Glutamatergic neuron (in vitro differentiated cells): ENCODE results near the gene PTCRA. TPM values are rescaled to one million over a fixed set of nuclear protein-coding genes. Genes with fewer than 3 reads are reported as not detected.

Source experiments
- DNase-seq: peaks from one replicate; pipeline ENCODE4 v3.0.0; 2022
- H3K27ac Mint-ChIP-seq: one replicate; pipeline ENCODE4 v1.8.0; 2020; ENCODE audit warnings: mild to moderate bottlenecking, mixed read lengths, inconsistent platforms; ENCODE audit not compliant: unreplicated experiment
- H3K27me3 Mint-ChIP-seq: one replicate; pipeline ENCODE4 v1.8.0; 2020; ENCODE audit warnings: mild to moderate bottlenecking, moderate library complexity, mixed read lengths, inconsistent platforms; ENCODE audit not compliant: unreplicated experiment
- H3K36me3 Mint-ChIP-seq: one replicate; pipeline ENCODE4 v1.8.0; 2020; ENCODE audit warnings: mild to moderate bottlenecking, mixed read lengths, inconsistent platforms; ENCODE audit not compliant: unreplicated experiment
- H3K4me1 Mint-ChIP-seq: one replicate; pipeline ENCODE4 v1.8.0; 2020; ENCODE audit warnings: mild to moderate bottlenecking, low read depth, mixed read lengths, inconsistent platforms; ENCODE audit not compliant: unreplicated experiment
- H3K4me3 Mint-ChIP-seq: one replicate; pipeline ENCODE4 v1.8.0; 2020; ENCODE audit warnings: mild to moderate bottlenecking, mixed read lengths, inconsistent platforms; ENCODE audit not compliant: unreplicated experiment
- H3K9me3 Mint-ChIP-seq: one replicate; pipeline ENCODE4 v1.8.0; 2020; ENCODE audit warnings: mild to moderate bottlenecking, moderate library complexity, mixed read lengths, inconsistent platforms; ENCODE audit not compliant: unreplicated experiment
- total RNA-seq: library from RNA; stranded (reverse); fragmentation: NEBNext Ultra II Directional; extraction: Animal tissue kit (Norgen Biotek cat#: 25700); gene quantifications from one replicate; pipeline ENCODE4 v1.2.1, GENCODE V29; 2021; ENCODE audit not compliant: unreplicated experiment
- TF ChIP-seq, protein P1 (sequence below): fragments of 200-600 bp; sonication (generic); IDR thresholded peaks from one replicate; pipeline ENCODE4 v1.5.0; 2021; ENCODE audit not compliant: partially characterized antibody, unreplicated experiment

PTCRA gene
- total RNA-seq, 1 donor from 2014 or later = not detected

DNA sequence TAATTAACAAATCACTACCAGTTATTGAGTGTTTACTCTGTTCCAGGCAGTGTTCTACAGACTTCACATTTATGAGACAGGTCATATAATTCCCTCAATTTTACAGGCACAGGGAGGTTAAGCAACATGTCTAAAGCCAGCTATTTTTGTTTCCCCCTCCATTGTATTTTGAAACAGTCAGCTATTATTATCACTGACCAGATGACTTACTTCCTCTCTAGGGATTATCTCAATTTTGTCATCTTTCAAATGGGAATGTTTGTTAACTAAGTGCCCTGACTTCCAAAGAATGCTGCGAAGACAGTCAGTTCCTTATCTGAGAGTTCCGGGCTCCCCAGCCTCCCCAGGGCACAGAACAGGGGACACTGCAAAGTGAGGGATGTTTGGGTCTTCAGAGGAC is 7.8 kb downstream of the PTCRA start:
- Mint-ChIP-seq H3K4me1 (no peaks in the 10 kb centered on the region), H3K36me3 (no peaks in the 10 kb centered on the region), H3K9me3 (no peaks in the 10 kb centered on the region), H3K4me3 (no peak overlapping the region), H3K27ac (no peak overlapping the region), H3K27me3 (peaks cover 2% of the 10 kb centered on the region)
- DNase-seq = no peak
- TF ChIP-seq, protein P1, sequence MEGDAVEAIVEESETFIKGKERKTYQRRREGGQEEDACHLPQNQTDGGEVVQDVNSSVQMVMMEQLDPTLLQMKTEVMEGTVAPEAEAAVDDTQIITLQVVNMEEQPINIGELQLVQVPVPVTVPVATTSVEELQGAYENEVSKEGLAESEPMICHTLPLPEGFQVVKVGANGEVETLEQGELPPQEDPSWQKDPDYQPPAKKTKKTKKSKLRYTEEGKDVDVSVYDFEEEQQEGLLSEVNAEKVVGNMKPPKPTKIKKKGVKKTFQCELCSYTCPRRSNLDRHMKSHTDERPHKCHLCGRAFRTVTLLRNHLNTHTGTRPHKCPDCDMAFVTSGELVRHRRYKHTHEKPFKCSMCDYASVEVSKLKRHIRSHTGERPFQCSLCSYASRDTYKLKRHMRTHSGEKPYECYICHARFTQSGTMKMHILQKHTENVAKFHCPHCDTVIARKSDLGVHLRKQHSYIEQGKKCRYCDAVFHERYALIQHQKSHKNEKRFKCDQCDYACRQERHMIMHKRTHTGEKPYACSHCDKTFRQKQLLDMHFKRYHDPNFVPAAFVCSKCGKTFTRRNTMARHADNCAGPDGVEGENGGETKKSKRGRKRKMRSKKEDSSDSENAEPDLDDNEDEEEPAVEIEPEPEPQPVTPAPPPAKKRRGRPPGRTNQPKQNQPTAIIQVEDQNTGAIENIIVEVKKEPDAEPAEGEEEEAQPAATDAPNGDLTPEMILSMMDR = no peak

DNA sequence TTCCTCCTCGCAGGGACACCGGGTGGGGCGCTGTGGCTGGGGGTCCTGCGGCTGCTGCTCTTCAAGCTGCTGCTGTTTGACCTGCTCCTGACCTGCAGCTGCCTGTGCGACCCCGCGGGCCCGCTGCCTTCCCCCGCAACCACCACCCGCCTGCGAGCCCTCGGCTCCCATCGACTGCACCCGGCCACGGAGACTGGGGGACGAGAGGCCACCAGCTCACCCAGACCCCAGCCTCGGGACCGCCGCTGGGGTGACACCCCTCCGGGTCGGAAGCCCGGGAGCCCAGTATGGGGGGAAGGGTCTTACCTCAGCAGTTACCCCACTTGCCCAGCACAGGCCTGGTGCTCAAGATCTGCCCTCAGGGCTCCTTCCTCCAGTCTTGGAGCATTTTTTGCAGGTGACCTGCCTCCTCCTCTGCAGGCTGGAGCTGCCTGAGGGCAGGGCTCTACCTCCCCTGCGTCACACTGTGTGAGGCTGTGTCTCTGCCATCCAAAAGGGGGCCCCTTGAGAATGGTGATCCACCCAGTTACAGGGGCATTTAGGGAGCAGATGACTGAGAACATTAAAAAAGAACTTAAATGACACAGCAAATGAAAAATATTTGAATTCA is 9.5 kb downstream of the PTCRA start:
- H3K27ac Mint-ChIP-seq = no peak overlapping the region
- no peaks in the 10 kb centered on the region for H3K36me3 Mint-ChIP-seq
- no peak for DNase-seq
- TF ChIP-seq, protein P1 = no peak
- H3K4me3 Mint-ChIP-seq = no peak overlapping the region
- H3K4me1 Mint-ChIP-seq = peaks cover 3% of the 10 kb centered on the region
- H3K27me3 Mint-ChIP-seq = peaks cover 5% of the 10 kb centered on the region
- peaks cover 2% of the 10 kb centered on the region for H3K9me3 Mint-ChIP-seq

DNA sequence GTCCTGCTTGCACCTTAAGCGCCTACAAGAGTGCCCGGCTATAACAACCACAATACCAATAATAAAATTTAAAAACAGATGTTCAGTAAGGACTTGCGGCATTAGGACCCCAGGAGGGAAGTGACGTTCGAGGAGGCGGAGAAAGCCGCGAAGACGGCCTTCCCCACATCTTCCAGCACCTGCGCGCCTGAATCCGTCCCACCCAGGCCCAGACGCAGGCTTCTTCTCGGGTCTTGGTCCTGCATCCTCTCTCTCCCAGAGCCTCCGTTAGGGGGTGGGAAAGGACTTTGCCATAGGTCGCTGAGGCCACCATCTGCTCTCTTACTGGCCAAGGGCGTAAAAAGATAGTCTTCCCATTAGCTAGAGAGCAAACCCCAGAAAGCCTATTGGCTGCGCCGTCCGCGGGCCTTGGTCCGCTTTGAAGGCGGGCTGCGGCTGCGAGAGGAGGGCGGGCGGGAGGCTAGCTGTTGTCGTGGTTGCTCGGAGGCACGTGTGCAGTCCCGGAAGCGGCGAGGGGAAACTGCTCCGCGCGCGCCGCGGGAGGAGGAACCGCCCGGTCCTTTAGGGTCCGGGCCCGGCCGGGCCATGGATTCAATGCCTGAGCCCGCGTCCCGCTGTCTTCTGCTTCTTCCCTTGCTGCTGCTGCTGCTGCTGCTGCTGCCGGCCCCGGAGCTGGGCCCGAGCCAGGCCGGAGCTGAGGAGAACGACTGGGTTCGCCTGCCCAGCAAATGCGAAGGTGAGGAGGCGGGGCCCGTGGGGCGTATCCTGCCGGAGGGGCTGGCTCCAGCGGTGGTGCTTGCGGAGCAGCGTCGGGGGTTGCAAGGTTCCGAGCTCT is 13.3 kb downstream of the PTCRA start, which contains the start of gene CNPY3:
Gene CNPY3, plus strand, starts transcription at position 495 of the 835 bp plus-strand sequence. Its CDS starts 91 bp downstream, at position 586.
- TF ChIP-seq, protein P1 = no peak
- peak within 1 kb of the TSS; percentile 99 for H3K27ac Mint-ChIP-seq
- H3K36me3 Mint-ChIP-seq = no peaks in the 10 kb centered on the region

DNA sequence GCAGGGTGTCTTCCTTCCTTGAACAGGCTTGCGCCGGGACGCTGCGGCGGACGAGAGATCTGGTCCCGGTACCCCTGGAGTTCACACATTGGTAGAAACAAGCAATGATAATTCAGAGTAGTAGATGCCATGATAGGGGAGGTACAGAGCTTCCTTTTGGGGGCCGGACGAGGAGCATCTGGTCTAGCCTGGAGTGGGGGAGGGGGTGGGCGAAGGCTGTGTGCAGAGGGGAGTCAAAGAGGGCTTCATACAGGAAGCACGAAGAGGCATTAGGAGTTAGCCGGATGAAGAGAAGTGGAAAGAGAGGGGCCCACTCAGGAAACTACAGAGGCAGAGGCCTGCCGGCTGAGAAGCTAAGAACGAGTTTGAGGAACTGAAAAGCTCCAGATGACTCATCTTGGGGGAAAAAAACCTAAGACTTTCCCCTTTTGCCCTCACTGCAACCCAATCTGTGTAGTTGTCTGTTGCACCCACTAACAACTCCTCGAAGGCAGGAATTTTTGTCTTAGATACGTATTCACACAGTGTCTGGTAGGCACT is 14.0 kb downstream of the PTCRA start:
- TF ChIP-seq, protein P1 = no peak
- peaks cover 2% of the 10 kb centered on the region for H3K9me3 Mint-ChIP-seq
- H3K27me3 Mint-ChIP-seq = peaks cover 9% of the 10 kb centered on the region
- peak overlapping the region; percentile 99 for H3K27ac Mint-ChIP-seq
- peak overlapping the region; percentile 98 for H3K4me3 Mint-ChIP-seq
- DNase-seq = no peak
- H3K4me1 Mint-ChIP-seq = peaks cover 19% of the 10 kb centered on the region
- H3K36me3 Mint-ChIP-seq = no peaks in the 10 kb centered on the region

More for the DNA sequence above, 13.3 kb downstream of the PTCRA start, which contains the start of gene CNPY3:
- peak; percentile 94 for DNase-seq
- Mint-ChIP-seq H3K27me3 (peaks cover 9% of the 10 kb centered on the region), H3K4me1 (peaks cover 19% of the 10 kb centered on the region), H3K9me3 (peaks cover 2% of the 10 kb centered on the region), H3K4me3 (peak within 1 kb of the TSS; percentile 98)
